HG03196 (cell line): ENCODE measurements around the gene FAM217B.

ENCODE experiments used
- ATAC-seq: cut with Tn5 transposase; IDR thresholded peaks from one replicate; pipeline ENCODE4 v1.9.1; 2021; ENCODE audit not compliant: unreplicated experiment

FAM217B gene

DNA sequence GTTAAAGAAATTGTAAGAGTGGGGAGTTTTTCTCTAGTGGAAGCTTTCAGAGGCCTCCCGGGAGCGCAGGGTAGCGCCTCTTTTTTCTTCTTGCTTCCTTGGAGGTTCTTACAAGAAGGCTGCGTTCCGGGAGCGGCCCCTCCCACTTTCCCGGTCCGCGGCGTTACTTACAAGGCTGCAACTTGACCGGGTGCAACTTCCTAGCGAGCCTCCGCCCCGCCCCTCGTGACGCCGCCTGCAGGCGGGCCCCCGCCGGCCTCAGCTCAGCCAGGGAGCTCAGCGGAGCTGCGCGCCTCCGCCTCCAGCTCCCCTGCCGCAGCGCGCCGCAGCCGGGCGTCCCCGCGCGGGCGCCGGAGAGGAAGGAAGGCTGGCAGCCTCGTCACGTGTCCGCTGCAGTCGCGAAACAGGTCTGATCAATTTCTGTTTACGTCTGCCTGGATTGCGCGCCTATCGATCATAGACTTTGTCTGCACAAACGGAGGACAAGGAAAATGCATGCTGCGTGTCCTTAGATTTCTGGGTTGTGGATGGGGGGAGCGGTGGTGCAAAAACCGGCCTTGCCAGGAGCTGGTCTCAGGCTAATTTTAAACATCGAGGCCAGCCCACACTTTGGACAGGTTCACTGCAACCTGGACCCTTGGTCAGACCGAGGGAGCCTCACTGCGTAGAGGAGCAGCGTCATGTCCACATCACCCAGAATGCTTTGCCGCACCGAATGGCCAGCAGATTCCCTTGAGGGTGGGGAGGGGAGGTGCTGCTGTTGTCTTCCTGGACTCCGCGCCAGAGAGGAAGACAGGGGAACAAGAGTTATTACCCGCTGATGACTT, at the start of gene FAM217B, which contains the start of gene PPP1R3D:
FAM217B (plus strand) TSS at position 261 of the 827 bp plus-strand sequence. CDS start 3,555 bp downstream, outside the sequence.
PPP1R3D (minus strand) TSS at position 177 of the 827 bp plus-strand sequence. CDS start 374 bp downstream, outside the sequence.
- peak; percentile 95 for ATAC-seq

DNA sequence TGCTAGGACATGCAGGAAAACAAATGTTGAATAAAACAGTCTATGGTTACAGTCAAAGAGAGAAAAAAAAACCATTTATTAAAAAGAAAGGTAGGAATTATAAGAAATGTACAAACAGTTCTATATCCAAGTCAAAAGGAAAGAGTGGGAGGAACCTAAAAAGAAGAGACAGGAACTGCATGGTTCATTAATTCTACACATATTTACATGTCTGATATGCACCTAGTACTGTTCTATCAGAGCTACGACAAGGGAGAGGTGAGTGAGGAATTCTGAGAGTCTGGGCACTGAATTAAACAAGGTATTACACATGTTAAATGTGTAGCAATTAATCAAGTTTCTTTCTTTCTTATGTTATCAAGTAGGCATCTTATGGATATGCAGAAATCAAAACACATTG, 48.6 kb upstream of the FAM217B start:
- no peak for ATAC-seq

DNA sequence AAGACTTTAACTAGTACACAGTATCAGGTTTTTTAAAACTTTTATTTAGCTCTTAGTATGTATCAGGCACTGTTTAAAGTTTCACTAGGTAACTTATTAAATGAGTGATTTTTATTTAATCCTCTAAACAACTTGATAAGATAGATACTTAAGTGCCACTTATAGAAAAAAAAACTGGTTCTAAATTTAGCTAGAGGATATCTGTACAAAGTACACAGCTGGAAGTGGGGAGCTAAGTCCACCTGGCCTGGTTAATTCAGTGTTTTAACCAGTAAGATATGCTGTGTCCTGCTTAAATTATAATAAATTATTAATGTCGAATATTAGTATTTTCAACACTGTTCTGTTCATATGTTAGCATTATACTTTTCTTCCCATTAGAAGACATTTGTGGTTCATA, 44.3 kb upstream of the FAM217B start:
- ATAC-seq = no peak

GRCh38 chr20:59902470-59902869, 37.7 kb upstream of the FAM217B start:
- no peak for ATAC-seq

DNA sequence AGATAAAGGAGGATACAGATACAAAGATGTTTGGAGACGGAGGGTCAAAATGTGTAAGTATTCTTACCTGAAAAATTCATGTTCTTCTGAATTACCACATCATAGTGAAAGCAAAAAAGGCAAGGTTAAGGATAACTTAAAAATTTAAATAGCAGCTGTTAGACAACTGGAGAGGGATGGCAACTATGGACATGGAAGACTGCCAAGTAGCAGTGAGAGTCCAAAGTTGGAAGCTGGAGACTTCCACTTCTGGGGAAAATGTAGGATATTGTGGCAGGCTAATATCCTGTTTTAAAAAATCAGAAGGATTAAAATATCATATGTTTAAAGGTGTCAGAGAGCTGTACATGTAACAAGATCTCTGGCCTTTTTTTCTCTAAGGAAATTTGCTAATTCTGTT, 36.6 kb upstream of the FAM217B start:
- no peak for ATAC-seq

DNA sequence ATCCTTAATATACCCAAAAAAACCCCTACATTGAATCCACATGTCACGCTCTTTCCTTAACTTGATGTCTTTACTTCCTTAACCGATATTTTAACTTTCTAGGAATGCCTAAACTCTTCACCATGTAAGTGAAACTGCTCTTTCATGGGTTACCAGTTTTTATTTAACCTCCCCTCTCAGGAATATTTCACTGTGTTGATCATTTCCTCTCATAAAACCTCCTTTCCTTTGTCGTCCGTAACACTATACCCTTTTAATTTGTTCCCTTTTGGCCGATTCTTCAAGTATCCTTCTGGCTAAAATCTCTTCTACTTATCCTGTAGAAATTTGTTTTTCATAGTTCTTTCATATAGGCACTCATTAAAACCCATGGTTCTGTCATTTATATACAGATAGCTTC, 31.3 kb upstream of the FAM217B start:
- ATAC-seq = no peak

DNA sequence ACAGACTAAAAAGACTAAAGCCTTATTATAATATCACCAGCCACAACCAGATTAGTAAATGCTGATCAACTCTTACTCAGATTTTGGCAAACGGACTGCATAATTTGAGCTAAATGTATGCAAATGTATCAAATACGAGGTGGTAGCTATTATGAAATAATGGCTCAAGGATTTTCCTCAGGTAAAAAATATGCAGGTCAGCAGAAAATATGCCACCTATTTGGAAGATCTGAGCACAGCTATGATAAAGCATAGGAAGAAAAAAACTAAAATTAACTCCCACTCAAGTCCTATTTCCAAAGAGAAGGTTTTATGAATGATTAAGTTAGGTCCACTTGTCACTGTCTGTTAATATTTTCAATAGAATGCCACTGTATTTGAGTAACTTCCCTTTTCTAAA, 29.1 kb upstream of the FAM217B start:
- ATAC-seq = no peak

- no peak for ATAC-seq
These were observed 27.6 kb upstream of the FAM217B start for GRCh38 chr20:59912609-59913008.

DNA sequence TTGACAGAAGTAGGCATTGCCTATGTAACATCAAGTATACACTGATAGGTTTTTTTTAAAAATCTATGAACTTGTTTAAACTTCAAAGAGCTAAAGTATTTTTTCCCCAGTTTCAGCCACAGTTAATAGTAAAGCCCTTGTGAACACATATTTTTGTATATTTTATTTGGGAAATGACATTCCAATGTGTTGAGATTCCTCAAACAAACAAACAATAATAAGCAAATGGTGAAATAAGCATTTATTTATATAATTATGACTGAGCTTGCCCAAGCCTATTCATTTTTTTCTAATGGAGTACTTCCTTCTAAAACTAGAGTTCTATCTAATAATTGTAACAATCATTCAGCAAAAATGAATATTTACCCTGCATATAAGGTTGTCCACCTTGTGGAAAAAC, 19.2 kb upstream of the FAM217B start:
- ATAC-seq = no peak

GRCh38 chr20:59923514-59923913, 16.7 kb upstream of the FAM217B start:
- no peak for ATAC-seq

GRCh38 chr20:59925359-59925758, 14.8 kb upstream of the FAM217B start:
- ATAC-seq = no peak

GRCh38 chr20:59925899-59926298, 14.3 kb upstream of the FAM217B start:
- ATAC-seq = no peak

- no peak for ATAC-seq
These were observed 8.5 kb upstream of the FAM217B start for GRCh38 chr20:59931511-59932312.

DNA sequence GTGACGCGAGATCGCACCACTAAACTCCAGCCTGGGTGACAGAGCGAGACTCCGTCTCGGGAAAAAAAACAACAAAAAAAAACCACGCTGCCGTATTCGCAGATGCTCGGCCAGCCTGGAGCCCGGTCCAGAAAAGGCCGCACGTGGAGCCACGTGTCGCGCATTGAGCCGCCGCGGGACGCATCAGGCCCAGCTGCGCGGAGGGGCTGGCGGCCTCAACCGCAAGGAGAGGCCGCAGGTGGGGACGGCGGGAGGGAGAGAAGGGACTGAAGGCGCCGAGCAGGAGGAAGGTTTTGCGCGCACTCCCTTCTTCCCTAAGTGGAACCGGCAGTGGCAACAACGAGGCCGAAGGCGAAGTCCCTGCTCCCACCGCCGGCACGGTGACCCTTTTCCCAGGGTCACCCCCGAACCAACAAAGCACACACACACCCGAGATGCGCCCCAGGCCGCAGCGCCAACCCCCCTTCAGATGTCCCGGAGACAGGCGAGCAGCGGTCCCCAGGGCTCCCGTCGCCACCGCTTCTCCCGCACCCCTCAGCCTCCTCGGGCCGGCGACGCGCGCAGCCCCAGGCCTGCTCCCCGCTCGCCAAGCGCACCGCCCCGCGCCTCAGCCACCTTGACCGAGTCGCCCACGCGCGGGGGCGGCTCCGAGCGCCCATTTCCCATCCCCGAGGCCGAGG, 7.4 kb upstream of the FAM217B start:
- no peak for ATAC-seq

GRCh38 chr20:59933296-59933848, 6.8 kb upstream of the FAM217B start, which contains the start of gene SYCP2:
Gene SYCP2 (minus strand): TSS chr20:59933637. CDS start chr20:59922413, 11,224 bp downstream.
- no peak for ATAC-seq

DNA sequence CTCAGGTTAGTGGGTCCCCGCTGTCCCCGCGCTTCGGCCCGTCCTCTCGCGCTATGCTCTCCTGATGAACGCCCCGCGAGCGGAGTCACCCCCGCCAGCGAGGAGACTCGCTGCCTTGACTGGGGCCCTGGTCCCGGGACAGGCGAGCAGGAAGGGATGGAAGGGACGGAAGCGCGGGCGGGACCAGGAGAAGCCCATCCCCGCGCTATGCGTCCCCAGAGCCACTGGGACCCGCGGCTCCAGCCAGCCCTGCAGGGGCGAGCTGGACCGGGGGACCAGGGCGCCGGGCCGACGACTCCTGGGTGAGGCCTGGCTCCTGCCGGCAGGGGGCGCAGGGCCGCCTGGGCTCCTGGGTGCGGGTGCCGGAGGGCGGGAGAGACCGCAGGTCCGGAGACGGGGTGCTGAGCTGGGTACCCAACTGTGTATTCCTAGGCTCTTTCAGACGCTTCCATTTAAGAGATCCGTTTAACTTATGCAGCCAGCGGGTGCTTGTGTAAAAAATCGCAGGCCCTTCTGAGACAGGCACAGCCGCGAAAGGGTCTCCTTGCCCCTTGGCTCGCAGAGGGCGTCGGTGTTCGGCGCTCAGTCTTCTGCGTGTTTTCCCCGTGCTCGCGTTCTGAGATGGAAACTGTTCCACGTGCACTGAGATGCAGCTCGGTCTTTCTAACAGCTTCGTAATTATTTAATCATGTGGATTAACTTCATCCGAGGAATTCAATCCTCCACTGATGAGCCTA, 6.2 kb upstream of the FAM217B start:
- ATAC-seq = peak; percentile 82

- no peak for ATAC-seq
These were observed 4.6 kb upstream of the FAM217B start for GRCh38 chr20:59935457-59936185.

DNA sequence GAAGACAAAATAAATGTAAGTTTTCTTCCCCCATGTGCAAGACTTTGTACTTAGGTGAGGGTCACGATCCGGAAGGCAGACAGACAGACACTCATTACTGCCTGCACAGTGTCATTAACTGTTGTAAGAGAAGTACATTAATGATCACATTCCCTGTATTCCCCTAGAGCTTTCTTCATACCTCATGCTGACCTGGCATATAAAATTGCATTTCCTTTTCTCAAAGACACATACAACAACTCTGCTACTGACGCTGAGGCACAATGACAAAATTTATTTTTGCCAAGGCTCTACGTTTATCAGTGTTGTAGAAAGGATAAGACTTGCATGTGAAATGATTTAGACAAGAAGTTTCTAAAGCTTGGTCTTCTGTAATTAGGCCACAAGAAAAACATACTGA, 3.8 kb upstream of the FAM217B start:
- ATAC-seq = no peak

DNA sequence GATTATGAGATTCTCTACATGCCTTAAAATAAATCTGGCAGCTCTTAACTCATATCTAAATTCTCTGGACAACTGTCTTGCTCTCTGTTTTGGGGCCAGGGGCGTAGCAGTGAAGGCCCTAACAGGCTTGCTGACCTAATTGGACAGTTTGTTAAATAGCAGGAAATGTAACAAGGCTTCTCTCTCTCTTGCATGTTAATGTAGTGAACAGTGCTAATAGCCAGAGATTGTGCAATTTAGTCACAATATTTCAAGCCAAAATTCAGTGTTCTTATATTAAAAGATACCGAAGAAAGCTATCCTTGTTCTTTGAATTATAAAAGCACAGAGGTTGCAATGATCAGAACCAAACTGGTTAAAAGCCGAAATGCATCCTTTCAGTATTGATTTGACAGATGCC, 3.0 kb upstream of the FAM217B start:
- ATAC-seq = no peak

DNA sequence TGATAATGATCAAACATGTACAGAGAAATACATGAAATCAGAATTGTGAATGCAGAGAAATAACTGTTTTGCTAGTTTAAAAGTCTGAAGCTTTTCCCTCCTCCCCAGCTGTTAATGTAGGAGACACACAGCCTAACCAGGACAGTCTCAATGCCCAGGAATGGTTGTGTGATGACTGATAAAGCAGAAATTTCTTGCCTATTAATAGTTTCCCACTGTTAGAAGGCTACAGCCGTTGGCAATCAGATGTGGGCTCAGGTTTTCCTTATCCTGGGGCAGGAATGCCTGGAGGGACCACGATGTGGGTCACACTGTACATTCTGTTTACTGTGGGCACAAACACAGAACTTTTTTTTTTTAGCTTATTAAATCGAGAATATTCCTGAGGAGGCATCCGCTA, 2.0 kb upstream of the FAM217B start:
- ATAC-seq = no peak
